H1 (cell line): ENCODE results near the gene CACNA2D3. TPM values are rescaled to one million over a fixed set of nuclear protein-coding genes. Genes with fewer than 3 reads are reported as not detected.

ENCODE experiments used
- CTCF ChIA-PET: fragments of 300-600 bp; sonication (Branson Sonifier 250); formaldehyde crosslinking; loops from one replicate; lab custom pipeline; 2021; ENCODE audit not compliant: partially characterized antibody; lab: Charles Lee
- POLR2A ChIA-PET: fragments of 300-600 bp; sonication (Branson Sonifier 250); formaldehyde crosslinking; loops from one replicate; lab custom pipeline; 2021; ENCODE audit warnings: inconsistent platforms; ENCODE audit not compliant: partially characterized antibody; lab: Charles Lee
- DNase-seq, 2 experiments: peaks; one replicate each; pipeline versions ENCODE4 v3.0.0 to v3.0.0-alpha.2; 2010 to 2022; ENCODE audit warnings: low spot score in 2 of 2, low read depth in 1 of 2, mixed read lengths in 1 of 2
- FAIRE-seq: peaks from 2 replicates; lab custom pipeline; 2011; peaks lifted over from hg19 to GRCh38; lab: Jason Lieb, UNC
- H2AFZ ChIP-seq: 2 replicates; pipeline ENCODE4 v1.8.1; 2012; ENCODE audit warnings: low read length, inconsistent platforms
- H2AK5ac ChIP-seq: 2 replicates; pipeline ENCODE4 v1.6.1; 2013; ENCODE audit warnings: low read depth, low read length
- H2BK120ac ChIP-seq: replicated peaks from 2 replicates; pipeline ENCODE3; 2013; ENCODE audit warnings: low read depth, low read length, inconsistent platforms
- H2BK12ac ChIP-seq: 2 replicates; pipeline ENCODE4 v1.6.1; 2013; ENCODE audit warnings: low read depth, low read length
- H2BK15ac ChIP-seq: 2 replicates; pipeline ENCODE4 v1.6.1; 2013; ENCODE audit warnings: low read length
- H2BK20ac ChIP-seq: 2 replicates; pipeline ENCODE4 v1.6.1; 2013; ENCODE audit warnings: low read length
- H2BK5ac ChIP-seq: 2 replicates; pipeline ENCODE4 v1.6.1; 2013; ENCODE audit warnings: low read depth, low read length
- H3K14ac ChIP-seq: 2 replicates; pipeline ENCODE4 v1.6.1; 2013; ENCODE audit warnings: inconsistent platforms; ENCODE audit not compliant: insufficient read length
- H3K18ac ChIP-seq: 2 replicates; pipeline ENCODE4 v1.6.1; 2013; ENCODE audit warnings: low read length; ENCODE audit errors: extremely low read depth
- H3K23ac ChIP-seq: 2 replicates; pipeline ENCODE4 v1.6.1; 2013; ENCODE audit warnings: inconsistent platforms; ENCODE audit not compliant: insufficient read length
- H3K23me2 ChIP-seq: 2 replicates; pipeline ENCODE4 v1.6.1; 2013; ENCODE audit warnings: low read depth, low read length
- H3K27ac ChIP-seq: 2 replicates; pipeline ENCODE4 v1.6.1; 2011; ENCODE audit warnings: low read depth, low read length, inconsistent platforms
- H3K27me3 ChIP-seq, 4 experiments: replicated peaks in 1 of 4; 1 replicate in 1 of 4; 2 replicates in 3 of 4; pipeline versions ENCODE4 v1.6.1 to v1.8.1; 2011 to 2013; ENCODE audit warnings: low read length in 3 of 4, mild to moderate bottlenecking in 3 of 4, inconsistent platforms in 2 of 4, mixed read lengths in 2 of 4, moderate library complexity in 1 of 4; ENCODE audit not compliant: control insufficient read depth in 3 of 4, insufficient read depth in 3 of 4; ENCODE audit errors: extremely low read depth in 1 of 4
- H3K36me3 ChIP-seq, 4 experiments: 2 replicates each; pipeline versions ENCODE4 v1.6.1 to v1.8.1; 2011 to 2013; ENCODE audit warnings: mild to moderate bottlenecking in 4 of 4, low read length in 3 of 4, moderate library complexity in 2 of 4, control low read depth in 1 of 4, inconsistent platforms in 1 of 4; ENCODE audit not compliant: insufficient read depth in 4 of 4, control insufficient read depth in 2 of 4
- H3K4ac ChIP-seq: replicated peaks from 2 replicates; pipeline ENCODE3; 2013; ENCODE audit warnings: low read length, low read depth, mixed read lengths, inconsistent platforms; ENCODE audit not compliant: insufficient read length
- H3K4me1 ChIP-seq, 4 experiments: replicated peaks in 1 of 4; 1 replicate in 1 of 4; 2 replicates in 3 of 4; pipeline versions ENCODE4 v1.6.1 to v1.8.1; 2011 to 2013; ENCODE audit warnings: low read length in 3 of 4, inconsistent platforms in 2 of 4, mixed read lengths in 1 of 4; ENCODE audit not compliant: insufficient read depth in 4 of 4, control insufficient read depth in 3 of 4
- H3K4me2 ChIP-seq, 2 experiments: 2 replicates each; pipeline versions ENCODE4 v1.6.1 to v1.8.1; 2011 to 2013; ENCODE audit warnings: low read depth in 2 of 2, low read length in 2 of 2, control low read depth in 1 of 2, inconsistent platforms in 1 of 2, mild to moderate bottlenecking in 1 of 2; ENCODE audit not compliant: insufficient read depth in 1 of 2
- H3K4me3 ChIP-seq, 4 experiments: fragments of 200-600, 300-600 bp in 1 of 4; sonication (generic), shearing (Covaris generic), sonication (Bioruptor Twin) in 1 of 4; 2 replicates each; pipeline versions ENCODE4 v1.5.1 to v1.8.1; 2011 to 2016; ENCODE audit warnings: low read length in 4 of 4, low read depth in 3 of 4, control low read depth in 2 of 4, inconsistent platforms in 2 of 4, mild to moderate bottlenecking in 2 of 4, mixed read lengths in 1 of 4, moderate library complexity in 1 of 4; ENCODE audit not compliant: insufficient read depth in 2 of 4; ENCODE audit errors: extremely low read depth in 1 of 4
- H3K56ac ChIP-seq: replicated peaks from 2 replicates; pipeline ENCODE3; 2013; ENCODE audit warnings: low read depth, mild to moderate bottlenecking, mixed read lengths, low read length, inconsistent platforms; ENCODE audit not compliant: insufficient read length
- H3K79me1 ChIP-seq: 2 replicates; pipeline ENCODE4 v1.6.1; 2013; ENCODE audit warnings: low read depth, low read length, control low read depth
- H3K79me2 ChIP-seq, 2 experiments: 2 replicates each; pipeline versions ENCODE4 v1.6.1 to v1.8.1; 2012 to 2013; ENCODE audit warnings: low read length in 2 of 2, mild to moderate bottlenecking in 2 of 2, inconsistent platforms in 1 of 2; ENCODE audit not compliant: insufficient read depth in 2 of 2, control insufficient read depth in 1 of 2
- H3K9ac ChIP-seq, 4 experiments: replicated peaks in 1 of 4; 1 replicate in 1 of 4; 2 replicates in 3 of 4; pipeline versions ENCODE4 v1.6.1 to v1.8.1; 2011 to 2013; ENCODE audit warnings: low read depth in 3 of 4, low read length in 3 of 4, control low read depth in 2 of 4, mild to moderate bottlenecking in 2 of 4, moderate library complexity in 2 of 4, inconsistent platforms in 1 of 4; ENCODE audit errors: extremely low read depth in 1 of 4
- H3K9me3 ChIP-seq, 2 experiments: 2 replicates each; pipeline versions ENCODE4 v1.6.1 to v1.8.1; 2012 to 2013; ENCODE audit warnings: mild to moderate bottlenecking in 2 of 2, moderate library complexity in 2 of 2, control low read depth in 1 of 2, inconsistent platforms in 1 of 2, low read depth in 1 of 2, low read length in 1 of 2, mixed read lengths in 1 of 2; ENCODE audit not compliant: insufficient read depth in 2 of 2
- H4K20me1 ChIP-seq, 2 experiments: replicated peaks in 1 of 2; 2 replicates each; pipeline versions ENCODE3 to v1.8.1; 2011 to 2013; ENCODE audit warnings: inconsistent platforms in 2 of 2, low read length in 2 of 2, mild to moderate bottlenecking in 1 of 2; ENCODE audit not compliant: insufficient read depth in 2 of 2, control insufficient read depth in 1 of 2
- H4K5ac ChIP-seq: 2 replicates; pipeline ENCODE4 v1.6.1; 2013; ENCODE audit warnings: low read length, low read depth, mixed read lengths, inconsistent platforms; ENCODE audit not compliant: insufficient read length
- H4K8ac ChIP-seq: 2 replicates; pipeline ENCODE4 v1.8.0; 2013; ENCODE audit warnings: mild to moderate bottlenecking, moderate library complexity, low read length, inconsistent platforms; ENCODE audit not compliant: insufficient read depth; ENCODE audit errors: extremely low read depth
- H4K91ac ChIP-seq: replicated peaks from 2 replicates; pipeline ENCODE3; 2013; ENCODE audit warnings: low read length, mixed read lengths, inconsistent platforms; ENCODE audit not compliant: insufficient read length
- BCL11A ChIP-seq, 2 experiments: IDR thresholded peaks; one replicate each; pipeline ENCODE4 v1.6.1; 2011; ENCODE audit warnings: low read depth in 2 of 2, low read length in 2 of 2, mild to moderate bottlenecking in 2 of 2
- CHD1 ChIP-seq: IDR thresholded peaks from 2 replicates; pipeline ENCODE4 v1.6.1; 2012; ENCODE audit warnings: low read depth, low read length, improper control_type of control experiment
- CTCF ChIP-seq, 3 experiments: IDR thresholded peaks; 1 replicate in 2 of 3; 2 replicates in 1 of 3; pipeline versions ENCODE4 v1.5.1 to v1.6.1; 2011; ENCODE audit warnings: low read length in 3 of 3, mild to moderate bottlenecking in 3 of 3, inconsistent platforms in 2 of 3, low read depth in 1 of 3, moderate library complexity in 1 of 3; ENCODE audit not compliant: insufficient read depth in 1 of 3; ENCODE audit errors: control extremely low read depth in 1 of 3
- GABPA ChIP-seq: IDR thresholded peaks from 2 replicates; pipeline ENCODE4 v1.6.1; 2011; ENCODE audit warnings: mild to moderate bottlenecking, low read length, moderate library complexity, borderline replicate concordance; ENCODE audit not compliant: insufficient read depth
- POU5F1 ChIP-seq: IDR thresholded peaks from 2 replicates; pipeline ENCODE4 v1.6.1; 2011; ENCODE audit warnings: low read depth, mild to moderate bottlenecking, low read length, moderate library complexity
- WGBS, 2 experiments: shearing (Covaris generic) in 1 of 2; methylation state at CpG; one replicate each; pipeline versions ENCODE4 v1.1.6 to v1.1.7; 2013 to 2015; ENCODE audit warnings: low lambda C conversion rate in 2 of 2, mixed read lengths in 2 of 2, inconsistent platforms in 1 of 2, low coverage in 1 of 2, missing lambda C conversion rate in 1 of 2; ENCODE audit not compliant: insufficient replicate concordance in 2 of 2, insufficient coverage in 1 of 2, insufficient read length in 1 of 2; ENCODE audit errors: extremely low coverage in 1 of 2, missing lambda C conversion rate in 1 of 2; 5-methylcytosine and 5-hydroxymethylcytosine counted together
- polyA plus RNA-seq, 7 experiments: library from polyadenylated mRNA; depleted of rRNA in 3 of 7; stranded (reverse) in 5 of 7; unstranded in 2 of 7; fragments of >200 nt in 5 of 7; fragments of 200-250 nt in 2 of 7; gene quantifications; 1 replicate in 5 of 7; 2 replicates in 1 of 7; 4 replicates in 1 of 7; pipeline versions ENCODE4 v1.2.1 to v1.2.3, GENCODE V29; 2011 to 2013; ENCODE audit warnings: missing spikeins in 2 of 7, mixed read lengths in 2 of 7
- total RNA-seq: library from RNA; stranded (reverse); fragmentation: NEBNext Ultra II Directional; extraction: Animal tissue kit (Norgen Biotek cat#: 25700); gene quantifications from 2 replicates; pipeline ENCODE4 v1.2.1, GENCODE V29; 2021

The CACNA2D3 gene
- total and polyA plus RNA-seq, 2 of the 8 experiments (the other 6 are each of a cell fraction or from before 2014, with no cell fraction given) = 1.5 to 1.8 TPM

GRCh38 chr3:54176106-54176505 lies 53.8 kb downstream of the CACNA2D3 start:
- Histone ChIP-seq H3K4me3 (no peak overlapping the region), H3K27me3 (no peaks in the 10 kb centered on the region), H3K23ac (no peak overlapping the region), H3K27ac (no peak overlapping the region), H3K79me1 (0 out of 2 replicates have a peak, but pooled peaks cover 2% of the 10 kb centered on the region), H2BK5ac (no peak overlapping the region), H3K9ac (no peak overlapping the region), H3K4ac (no peak overlapping the region), H2AFZ (no peak overlapping the region), H3K36me3 (no peaks in the 10 kb centered on the region), H4K20me1 (no peaks in the 10 kb centered on the region), H3K18ac (no peak overlapping the region), H4K91ac (no peak overlapping the region), H4K8ac (no peak overlapping the region), H2BK120ac (no peak overlapping the region), H3K56ac (no peak overlapping the region), H3K23me2 (no peaks in the 10 kb centered on the region), H2BK15ac (no peak overlapping the region), H3K4me1 (peaks cover 0 to 5% (median 0%) of the 10 kb centered on the region in 4 experiments; a peak in 2 of 7 replicates), H2BK12ac (no peak overlapping the region), H2AK5ac (no peak overlapping the region), H3K9me3 (no peaks in the 10 kb centered on the region), H2BK20ac (no peak overlapping the region), H3K79me2 (no peaks in the 10 kb centered on the region), H3K14ac (no peak overlapping the region), H3K4me2 (no peak overlapping the region), H4K5ac (no peak overlapping the region)
- WGBS, 2 experiments = 94% methylated on average over 3 of the region's 3 CpGs; no CpG with 5 or more reads in 1 of the 2 experiments
- ChIA-PET POLR2A (no interaction called here), CTCF (interaction anchor here (0.6 to 1.3 kb wide), 2 partner anchors 30 to 258 kb away, joined by 4 to 8 read pairs; no protein-coding TSS in a partner anchor)
- DNase-seq = no peak
- no peak for FAIRE-seq
- TF ChIP-seq BCL11A (IDR thresholded peaks at IDR 0.05; ENCODE audit: low read depth in 2 of 2, low read length in 2 of 2) (no peak), CTCF (IDR thresholded peaks at IDR 0.05; ENCODE audit: control extremely low read depth in 1 of 3, insufficient read depth in 1 of 3, low read depth in 1 of 3, low read length in 3 of 3) (no peak), CHD1 (no peak), POU5F1 (no peak), GABPA (no peak)
